ENCODE measurements around the gene NUFIP2.
A peak's percentile ranks its signal among the peaks of the same experiment; 100 is the strongest.

NUFIP2 gene

GRCh38 chr17:29294580-29294900, 592 bp upstream of the NUFIP2 start:
- H3K4me3 ChIP-seq (ENCODE audit: low read depth, low read length) = peak overlapping the region; percentile 100
- DNase-seq (ENCODE audit: low read depth) = no peak
- in situ Hi-C loops (cut with HindIII; ENCODE audit: low sequenced_read_pairs) = no loop called here
- TF ChIP-seq CTCF (IDR thresholded peaks at IDR 0.05; ENCODE audit: low read depth, low read length, missing control alignments) = no peak

- no peak for TF ChIP-seq CTCF (IDR thresholded peaks at IDR 0.05; ENCODE audit: low read depth, low read length, missing control alignments)
- in situ Hi-C loops (cut with HindIII; ENCODE audit: low sequenced_read_pairs) = no loop called here
- H3K4me3 ChIP-seq (ENCODE audit: low read depth, low read length) = peak overlapping the region; percentile 100
- no peak for DNase-seq (ENCODE audit: low read depth)
Measured at GRCh38 chr17:29292992-29293889, 707 bp downstream of the NUFIP2 start.

GRCh38 chr17:29292071-29292991, 1.6 kb downstream of the NUFIP2 start:
- in situ Hi-C loops (cut with HindIII; ENCODE audit: low sequenced_read_pairs) = no loop called here
- peak; percentile 28 for DNase-seq (ENCODE audit: low read depth)
- TF ChIP-seq CTCF (IDR thresholded peaks at IDR 0.05; ENCODE audit: low read depth, low read length, missing control alignments) = no peak
- peak overlapping the region; percentile 100 for H3K4me3 ChIP-seq (ENCODE audit: low read depth, low read length)

GRCh38 chr17:29291163-29291752, 2.7 kb downstream of the NUFIP2 start:
- peak; percentile 52 for TF ChIP-seq CTCF (IDR thresholded peaks at IDR 0.05; ENCODE audit: low read depth, low read length, missing control alignments)
- peak; percentile 59 for DNase-seq (ENCODE audit: low read depth)
- in situ Hi-C loops (cut with HindIII; ENCODE audit: low sequenced_read_pairs) = no loop called here
- H3K4me3 ChIP-seq (ENCODE audit: low read depth, low read length) = peak overlapping the region; percentile 100

GRCh38 chr17:29289852-29290251, 4.1 kb downstream of the NUFIP2 start:
- no peak for DNase-seq (ENCODE audit: low read depth)
- H3K4me3 ChIP-seq (ENCODE audit: low read depth, low read length) = no peak overlapping the region
- no peak for TF ChIP-seq CTCF (IDR thresholded peaks at IDR 0.05; ENCODE audit: low read depth, low read length, missing control alignments)
- in situ Hi-C loops (cut with HindIII; ENCODE audit: low sequenced_read_pairs) = no loop called here

- H3K4me3 ChIP-seq (ENCODE audit: low read depth, low read length) = no peak overlapping the region
- TF ChIP-seq CTCF (IDR thresholded peaks at IDR 0.05; ENCODE audit: low read depth, low read length, missing control alignments) = no peak
- in situ Hi-C loops (cut with HindIII; ENCODE audit: low sequenced_read_pairs) = no loop called here
- DNase-seq (ENCODE audit: low read depth) = no peak
Measured at GRCh38 chr17:29283961-29284360, 10.0 kb downstream of the NUFIP2 start.
